HG03196 (cell line): Measurements from ENCODE around the gene EID3.
"Not testable (repeated sequence)": the region's sequence is repeated elsewhere in the genome, so short reads cannot be mapped to it uniquely, and the experiment has no call there.

ENCODE experiments used
- ATAC-seq: cut with Tn5 transposase; IDR thresholded peaks from one replicate; pipeline ENCODE4 v1.9.1; 2021; ENCODE audit not compliant: unreplicated experiment

EID3 gene

GRCh38 chr12:104310751-104311633 lies 7.5 kb downstream of the EID3 start:
- ATAC-seq, result no peak

GRCh38 chr12:104312202-104312601 lies 8.7 kb downstream of the EID3 start:
- ATAC-seq, result no peak

GRCh38 chr12:104312654-104313053 lies 9.1 kb downstream of the EID3 start:
- ATAC-seq, result no peak

GRCh38 chr12:104313568-104314241 lies 10.2 kb downstream of the EID3 start:
- ATAC-seq, result no peak

- no peak for ATAC-seq
These were observed 10.7 kb downstream of the EID3 start for GRCh38 chr12:104314242-104314614.

GRCh38 chr12:104315326-104316224 lies 12.0 kb downstream of the EID3 start:
- no peak for ATAC-seq

DNA sequence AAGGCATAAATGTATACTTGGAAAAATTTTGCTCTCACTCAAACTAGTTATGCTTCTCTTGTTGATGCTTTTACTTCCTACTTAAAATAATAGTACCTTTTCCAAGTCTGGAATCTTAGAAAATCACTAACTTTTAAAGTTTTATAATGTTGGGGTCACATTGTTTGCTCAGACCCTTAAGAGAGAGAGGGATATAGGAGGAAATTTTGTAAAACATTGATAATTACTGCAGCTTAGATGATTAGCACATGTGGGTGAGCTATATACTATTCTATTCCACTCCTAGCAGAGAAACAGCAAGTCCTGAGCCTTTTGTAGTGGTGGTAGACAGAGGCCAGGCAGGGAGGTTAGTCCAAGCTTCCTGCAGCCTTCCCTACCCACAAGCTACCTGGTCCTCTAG lies 13.4 kb downstream of the EID3 start:
- ATAC-seq, result no peak

DNA sequence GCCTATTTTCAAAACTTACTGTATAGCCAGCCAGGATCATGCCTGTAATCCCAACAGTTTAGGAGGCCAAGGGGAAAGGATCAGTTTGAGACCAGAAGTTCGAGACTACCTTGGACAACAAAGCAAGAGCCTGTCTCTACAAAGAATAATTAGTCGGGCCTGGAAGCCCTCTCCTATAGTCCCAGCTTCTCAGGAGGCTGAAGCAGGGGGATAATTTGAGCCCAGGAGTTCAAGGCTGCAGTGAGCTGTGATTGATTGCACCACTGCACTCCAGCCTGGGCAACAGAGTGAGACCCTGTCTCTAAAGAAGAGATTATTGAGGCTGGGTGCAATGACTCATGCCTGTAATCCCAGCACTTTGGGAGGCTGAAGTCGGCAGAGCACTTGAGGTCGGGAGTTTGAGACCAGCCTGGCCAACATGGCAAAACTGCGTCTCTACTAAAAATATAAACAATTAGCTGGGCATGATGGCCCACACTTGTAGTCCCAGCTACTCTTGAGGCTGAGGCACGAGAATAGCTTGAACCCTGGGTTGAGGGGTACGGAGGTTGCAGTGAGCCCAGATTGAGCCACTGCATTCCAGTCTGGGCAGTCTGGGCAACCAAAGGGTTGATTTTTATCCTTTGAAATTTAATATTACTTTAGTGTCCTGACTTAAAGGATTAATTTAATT lies 14.1 kb downstream of the EID3 start:
- ATAC-seq, result no peak

DNA sequence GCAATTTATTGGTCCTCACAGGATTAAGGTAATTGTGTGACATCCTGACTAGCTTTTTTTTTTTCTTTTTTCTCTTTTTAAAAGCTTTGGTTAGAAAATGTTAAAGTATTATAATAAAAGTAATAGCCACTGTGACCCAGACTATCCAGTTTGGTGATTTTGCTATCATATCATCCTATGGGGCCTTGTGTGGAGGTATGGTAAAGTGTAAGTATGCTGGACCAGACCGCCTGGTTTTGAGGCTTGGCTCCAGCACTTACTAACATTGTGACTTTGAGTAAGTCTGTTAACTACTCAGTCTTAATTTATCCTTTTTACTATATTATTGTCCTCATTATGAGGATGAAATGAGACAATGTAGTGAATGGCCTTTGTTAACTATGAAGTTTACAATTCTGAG lies 15.5 kb downstream of the EID3 start:
- ATAC-seq, result no peak

- ATAC-seq, result no peak
These were observed 16.5 kb downstream of the EID3 start for GRCh38 chr12:104319918-104320626.

DNA sequence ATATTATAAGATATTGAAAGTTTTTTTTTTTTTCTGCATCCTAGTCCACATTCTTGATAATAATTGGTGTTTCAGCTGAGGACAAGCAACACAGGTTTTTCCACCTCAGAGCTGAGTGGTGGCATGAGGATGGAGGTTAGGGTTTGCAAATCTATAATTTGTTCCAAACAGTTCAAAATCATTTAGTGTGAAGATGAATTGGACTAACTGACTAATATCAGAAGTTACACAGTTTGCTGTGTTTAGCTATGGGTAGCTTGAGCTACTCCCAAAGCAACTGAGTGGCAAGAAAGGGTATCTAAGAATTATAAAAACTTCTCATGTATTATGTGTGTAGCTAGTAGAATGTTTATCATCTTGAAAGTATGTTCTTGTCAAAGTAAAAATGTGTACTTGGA lies 17.1 kb downstream of the EID3 start:
- no peak for ATAC-seq

GRCh38 chr12:104321949-104322348 lies 18.4 kb downstream of the EID3 start:
- ATAC-seq, result no peak

- not testable (repeated sequence) for ATAC-seq
These were observed 19.0 kb downstream of the EID3 start for GRCh38 chr12:104322533-104322932.

DNA sequence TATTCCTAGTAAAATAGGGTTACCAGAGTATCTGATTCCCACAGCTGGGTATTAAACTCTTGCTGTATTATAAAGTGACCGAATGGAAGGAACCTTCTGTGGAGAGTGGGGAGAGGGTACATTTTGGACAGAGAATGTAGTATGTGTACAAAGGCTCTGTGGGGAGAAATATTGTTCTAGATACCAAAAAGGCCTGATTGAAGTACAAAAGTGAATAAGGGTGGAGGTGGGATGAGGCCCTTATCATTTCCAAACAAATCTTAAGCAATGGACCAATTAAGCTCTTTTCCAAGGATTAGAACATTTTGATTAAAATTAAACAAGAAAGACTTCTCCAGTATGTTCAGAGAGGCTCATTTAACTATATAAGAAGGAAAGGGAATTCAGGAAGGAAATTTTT lies 20.4 kb downstream of the EID3 start:
- no peak for ATAC-seq

DNA sequence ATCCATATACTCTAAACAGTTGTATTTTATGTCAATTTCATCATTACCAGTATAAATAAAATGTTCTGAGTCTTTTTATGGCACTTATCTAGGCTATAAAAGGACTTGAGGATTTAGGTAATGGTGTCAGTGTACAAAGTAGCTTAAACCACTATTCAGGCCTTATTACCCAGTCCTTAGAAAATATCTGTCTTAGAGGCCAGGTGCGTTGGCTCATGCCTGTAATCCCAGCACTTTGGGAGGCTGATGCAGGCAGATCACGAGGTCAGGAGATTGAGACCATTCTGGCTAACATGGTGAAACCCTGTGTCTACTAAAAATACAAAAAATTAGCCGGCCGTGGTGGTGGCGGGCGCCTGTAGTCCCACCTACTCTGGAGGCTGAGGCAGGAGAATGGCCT lies 24.7 kb downstream of the EID3 start:
- ATAC-seq, result not testable (repeated sequence)

- no peak for ATAC-seq
These were observed 25.3 kb downstream of the EID3 start for GRCh38 chr12:104328790-104329189.

- no peak for ATAC-seq
These were observed 26.4 kb downstream of the EID3 start for GRCh38 chr12:104329707-104330532.

DNA sequence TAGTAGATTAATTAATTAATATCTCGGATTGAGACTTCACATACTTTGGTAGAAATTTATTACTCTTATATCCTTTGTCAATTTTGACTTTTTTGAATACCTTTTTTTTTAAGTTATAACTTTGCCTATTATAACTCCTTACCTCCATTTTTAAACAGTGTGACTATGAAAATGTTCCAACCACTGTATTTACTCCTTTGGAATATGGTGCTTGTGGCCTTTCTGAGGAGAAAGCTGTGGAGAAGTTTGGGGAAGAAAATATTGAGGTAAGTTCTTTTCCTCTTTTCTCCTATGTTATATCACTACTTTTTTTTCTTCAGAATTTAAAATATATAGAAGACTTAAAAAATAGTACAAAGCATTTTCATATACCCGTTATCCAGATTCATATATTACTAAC lies 27.8 kb downstream of the EID3 start:
- ATAC-seq, result no peak

DNA sequence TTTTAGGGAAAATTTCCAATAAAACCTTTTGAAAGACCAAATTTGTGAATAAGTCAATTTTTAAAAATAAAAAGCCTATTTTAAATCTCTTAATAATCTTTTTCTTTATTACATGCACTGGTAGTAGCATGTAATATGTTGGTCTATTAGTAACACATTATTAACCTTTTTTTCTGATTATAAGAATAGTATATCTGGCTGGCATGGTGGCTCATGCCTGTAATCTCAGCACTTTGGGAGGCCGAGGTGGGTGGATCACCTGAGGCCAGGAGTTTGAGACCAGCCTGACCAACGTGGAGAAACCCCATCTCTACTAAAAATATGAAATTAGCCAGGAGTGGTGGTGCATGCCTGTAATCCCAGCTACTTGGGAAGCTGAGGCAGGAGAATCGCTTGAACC lies 28.7 kb downstream of the EID3 start:
- ATAC-seq, result not testable (repeated sequence)
